Vagina (tissue), 2 donors: ENCODE measurements around the gene CFAP74.

ENCODE experiments used
- POLR2A ChIP-seq, 2 donors: fragments of 450-650 bp; IDR thresholded peaks; one replicate each; pipeline ENCODE4 v1.6.1; 2017; ENCODE audit warnings: antibody characterized with exemption in 2 of 2, mild to moderate bottlenecking in 2 of 2, moderate library complexity in 2 of 2
- POLR2AphosphoS5 ChIP-seq, 2 donors: sonication (generic); formaldehyde crosslinking; IDR thresholded peaks; one replicate each; pipeline ENCODE4 v1.9.0; 2017; ENCODE audit warnings: antibody characterized with exemption in 2 of 2, mild to moderate bottlenecking in 2 of 2, low read depth in 1 of 2; ENCODE audit not compliant: insufficient read depth in 1 of 2
- TF ChIP-seq, protein P1 (sequence below), 3 experiments: fragments of 450-650 bp in 2 of 3; fragments of 200-600 bp in 1 of 3; sonication (generic) in 1 of 3; IDR thresholded peaks; one replicate each; pipeline ENCODE4 v1.5.1; 2017 to 2019; ENCODE audit warnings: antibody characterized with exemption in 3 of 3, mild to moderate bottlenecking in 2 of 3, moderate library complexity in 2 of 3

DNA sequence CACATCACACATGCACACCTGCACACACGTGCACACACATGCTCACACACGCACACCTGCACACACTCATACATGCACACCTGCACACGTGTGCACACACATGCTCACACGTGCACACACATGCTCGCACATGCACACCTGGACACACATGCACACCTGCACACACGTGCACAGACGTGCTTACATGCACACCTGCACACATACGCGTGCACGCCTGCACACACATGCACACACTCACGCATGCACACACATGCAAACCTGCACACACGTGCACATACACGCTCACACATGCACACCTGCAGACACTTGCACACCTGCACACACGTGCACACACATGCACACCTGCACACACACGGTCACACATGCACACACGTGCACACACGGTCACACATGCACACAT lies 32.6 kb downstream of the CFAP74 start:
- TF ChIP-seq, protein P1, sequence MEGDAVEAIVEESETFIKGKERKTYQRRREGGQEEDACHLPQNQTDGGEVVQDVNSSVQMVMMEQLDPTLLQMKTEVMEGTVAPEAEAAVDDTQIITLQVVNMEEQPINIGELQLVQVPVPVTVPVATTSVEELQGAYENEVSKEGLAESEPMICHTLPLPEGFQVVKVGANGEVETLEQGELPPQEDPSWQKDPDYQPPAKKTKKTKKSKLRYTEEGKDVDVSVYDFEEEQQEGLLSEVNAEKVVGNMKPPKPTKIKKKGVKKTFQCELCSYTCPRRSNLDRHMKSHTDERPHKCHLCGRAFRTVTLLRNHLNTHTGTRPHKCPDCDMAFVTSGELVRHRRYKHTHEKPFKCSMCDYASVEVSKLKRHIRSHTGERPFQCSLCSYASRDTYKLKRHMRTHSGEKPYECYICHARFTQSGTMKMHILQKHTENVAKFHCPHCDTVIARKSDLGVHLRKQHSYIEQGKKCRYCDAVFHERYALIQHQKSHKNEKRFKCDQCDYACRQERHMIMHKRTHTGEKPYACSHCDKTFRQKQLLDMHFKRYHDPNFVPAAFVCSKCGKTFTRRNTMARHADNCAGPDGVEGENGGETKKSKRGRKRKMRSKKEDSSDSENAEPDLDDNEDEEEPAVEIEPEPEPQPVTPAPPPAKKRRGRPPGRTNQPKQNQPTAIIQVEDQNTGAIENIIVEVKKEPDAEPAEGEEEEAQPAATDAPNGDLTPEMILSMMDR (IDR thresholded peaks at IDR 0.05) = no peak
- TF ChIP-seq POLR2AphosphoS5 (IDR thresholded peaks at IDR 0.05; ENCODE audit: insufficient read depth in 1 of 2, low read depth in 1 of 2) = no peak
- no peak for TF ChIP-seq POLR2A (IDR thresholded peaks at IDR 0.05)
